ENCODE measurements around the gene PFDN1.

Gene PFDN1

DNA sequence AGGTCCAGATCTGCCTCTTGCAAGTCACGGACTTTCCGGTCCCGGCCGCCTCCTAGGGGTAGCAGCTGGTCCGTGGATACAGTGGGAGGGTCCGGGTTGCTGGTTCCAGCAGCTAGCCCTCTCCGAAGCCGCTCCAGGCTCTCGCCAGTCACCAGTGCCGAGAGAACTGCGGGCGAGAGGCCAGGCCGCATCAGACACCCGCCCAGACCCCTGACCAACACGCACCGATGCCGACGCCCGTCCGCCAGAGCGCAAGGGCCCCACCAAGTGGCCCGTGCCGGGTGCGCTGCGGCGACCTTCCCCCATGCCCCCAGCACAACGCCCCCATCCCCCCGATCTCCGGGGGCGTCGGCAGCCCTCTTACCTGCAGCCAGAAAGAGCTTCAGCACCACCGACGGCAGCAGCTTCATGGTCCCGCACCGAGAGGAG is 43.0 kb upstream of the PFDN1 start:
- TF ChIP-seq RAD21 (IDR thresholded peaks at IDR 0.05; ENCODE audit: low read depth): peak; percentile 27; the same call in 1 of the 2 replicates
- TF ChIP-seq, protein P1, sequence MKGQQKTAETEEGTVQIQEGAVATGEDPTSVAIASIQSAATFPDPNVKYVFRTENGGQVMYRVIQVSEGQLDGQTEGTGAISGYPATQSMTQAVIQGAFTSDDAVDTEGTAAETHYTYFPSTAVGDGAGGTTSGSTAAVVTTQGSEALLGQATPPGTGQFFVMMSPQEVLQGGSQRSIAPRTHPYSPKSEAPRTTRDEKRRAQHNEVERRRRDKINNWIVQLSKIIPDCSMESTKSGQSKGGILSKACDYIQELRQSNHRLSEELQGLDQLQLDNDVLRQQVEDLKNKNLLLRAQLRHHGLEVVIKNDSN (IDR thresholded peaks at IDR 0.05): no peak

DNA sequence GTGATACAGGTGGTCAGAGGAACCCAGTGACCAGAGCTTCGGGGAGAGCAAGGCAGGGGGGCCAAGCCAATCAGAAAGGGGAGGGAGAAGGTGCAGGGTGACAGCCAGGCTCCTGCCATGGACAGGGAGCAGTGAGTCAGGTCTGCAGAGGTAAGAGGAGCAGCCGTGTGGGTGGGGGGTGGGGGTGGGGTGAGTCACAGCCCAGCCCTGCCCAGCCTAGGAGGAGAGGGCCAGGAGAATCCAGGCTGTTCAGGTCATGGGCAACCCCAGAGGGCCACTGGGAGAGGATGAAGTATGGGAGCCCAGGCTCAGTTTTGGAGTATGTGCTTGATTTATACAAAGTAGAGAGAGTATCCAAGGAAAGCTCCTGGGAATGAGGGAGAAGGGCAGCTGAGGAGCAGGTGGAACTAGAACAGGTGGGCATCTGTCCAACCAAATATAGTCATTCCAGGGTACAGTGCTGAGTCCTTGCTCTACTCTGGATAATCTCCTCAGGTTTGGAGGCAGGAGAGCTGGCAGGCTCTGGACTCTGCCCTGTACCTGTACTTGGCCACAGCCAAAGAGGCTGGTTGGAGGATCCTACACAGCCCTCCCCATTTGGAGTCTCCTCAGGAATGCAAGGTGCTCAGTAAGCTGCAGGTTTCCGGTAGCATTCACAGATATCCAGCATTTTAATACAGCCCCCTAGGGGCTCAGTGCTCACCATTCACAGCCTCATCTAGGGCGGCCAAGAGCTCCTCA is 42.0 kb upstream of the PFDN1 start:
- TF ChIP-seq, protein P2, sequence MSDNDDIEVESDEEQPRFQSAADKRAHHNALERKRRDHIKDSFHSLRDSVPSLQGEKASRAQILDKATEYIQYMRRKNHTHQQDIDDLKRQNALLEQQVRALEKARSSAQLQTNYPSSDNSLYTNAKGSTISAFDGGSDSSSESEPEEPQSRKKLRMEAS (IDR thresholded peaks at IDR 0.05): no peak
- TF ChIP-seq EGR1 (IDR thresholded peaks at IDR 0.05) (peak; percentile 57; the same call in 1 of the 2 replicates), NFIC (IDR thresholded peaks at IDR 0.05) (0 out of 2 replicates have a peak, but pooled peaks have one; percentile 45), CREB1 (IDR thresholded peaks at IDR 0.05; ENCODE audit: low read depth) (no peak)

DNA sequence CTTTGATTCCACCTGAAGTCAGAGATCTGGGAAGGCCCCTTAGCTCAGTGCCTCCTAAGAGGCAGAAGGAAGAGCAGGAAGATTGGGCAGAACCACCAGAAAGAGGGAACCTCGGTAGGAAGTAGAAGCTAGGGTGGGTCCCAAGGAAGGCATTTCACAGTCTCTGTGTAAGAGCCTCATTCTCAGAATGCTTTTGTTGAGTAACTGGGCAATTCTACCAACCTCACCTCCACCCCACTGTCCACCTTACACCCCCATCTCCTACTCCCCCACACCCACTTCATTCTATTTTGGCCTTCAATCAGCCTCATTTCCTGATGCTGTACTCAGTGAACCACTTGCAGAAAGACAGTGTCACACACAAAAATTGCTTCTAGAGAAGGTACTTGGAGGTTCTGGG is 40.0 kb upstream of the PFDN1 start:
- TF ChIP-seq, protein P2 (IDR thresholded peaks at IDR 0.05): no peak
- TF ChIP-seq CEBPB (IDR thresholded peaks at IDR 0.05): no peak
- no peak for TF ChIP-seq TCF12 (IDR thresholded peaks at IDR 0.05; ENCODE audit: low read depth)
- TF ChIP-seq FOXM1 (IDR thresholded peaks at IDR 0.05; ENCODE audit: borderline replicate concordance, low read depth): no peak
- no peak for TF ChIP-seq CREB1 (IDR thresholded peaks at IDR 0.05; ENCODE audit: low read depth)
- TF ChIP-seq NFIC (IDR thresholded peaks at IDR 0.05): no peak
- TF ChIP-seq ZBTB7A (IDR thresholded peaks at IDR 0.05; ENCODE audit: low read depth): no peak
- TF ChIP-seq TAF1 (IDR thresholded peaks at IDR 0.05; ENCODE audit: low read depth): no peak
- TF ChIP-seq, protein P3, sequence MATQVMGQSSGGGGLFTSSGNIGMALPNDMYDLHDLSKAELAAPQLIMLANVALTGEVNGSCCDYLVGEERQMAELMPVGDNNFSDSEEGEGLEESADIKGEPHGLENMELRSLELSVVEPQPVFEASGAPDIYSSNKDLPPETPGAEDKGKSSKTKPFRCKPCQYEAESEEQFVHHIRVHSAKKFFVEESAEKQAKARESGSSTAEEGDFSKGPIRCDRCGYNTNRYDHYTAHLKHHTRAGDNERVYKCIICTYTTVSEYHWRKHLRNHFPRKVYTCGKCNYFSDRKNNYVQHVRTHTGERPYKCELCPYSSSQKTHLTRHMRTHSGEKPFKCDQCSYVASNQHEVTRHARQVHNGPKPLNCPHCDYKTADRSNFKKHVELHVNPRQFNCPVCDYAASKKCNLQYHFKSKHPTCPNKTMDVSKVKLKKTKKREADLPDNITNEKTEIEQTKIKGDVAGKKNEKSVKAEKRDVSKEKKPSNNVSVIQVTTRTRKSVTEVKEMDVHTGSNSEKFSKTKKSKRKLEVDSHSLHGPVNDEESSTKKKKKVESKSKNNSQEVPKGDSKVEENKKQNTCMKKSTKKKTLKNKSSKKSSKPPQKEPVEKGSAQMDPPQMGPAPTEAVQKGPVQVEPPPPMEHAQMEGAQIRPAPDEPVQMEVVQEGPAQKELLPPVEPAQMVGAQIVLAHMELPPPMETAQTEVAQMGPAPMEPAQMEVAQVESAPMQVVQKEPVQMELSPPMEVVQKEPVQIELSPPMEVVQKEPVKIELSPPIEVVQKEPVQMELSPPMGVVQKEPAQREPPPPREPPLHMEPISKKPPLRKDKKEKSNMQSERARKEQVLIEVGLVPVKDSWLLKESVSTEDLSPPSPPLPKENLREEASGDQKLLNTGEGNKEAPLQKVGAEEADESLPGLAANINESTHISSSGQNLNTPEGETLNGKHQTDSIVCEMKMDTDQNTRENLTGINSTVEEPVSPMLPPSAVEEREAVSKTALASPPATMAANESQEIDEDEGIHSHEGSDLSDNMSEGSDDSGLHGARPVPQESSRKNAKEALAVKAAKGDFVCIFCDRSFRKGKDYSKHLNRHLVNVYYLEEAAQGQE (IDR thresholded peaks at IDR 0.05; ENCODE audit: low read depth): no peak
- no peak for TF ChIP-seq EP300 (IDR thresholded peaks at IDR 0.05; ENCODE audit: borderline replicate concordance)
- TF ChIP-seq EGR1 (IDR thresholded peaks at IDR 0.05): no peak
- TF ChIP-seq TEAD4 (IDR thresholded peaks at IDR 0.05): no peak
- TF ChIP-seq, protein P1 (IDR thresholded peaks at IDR 0.05): no peak

DNA sequence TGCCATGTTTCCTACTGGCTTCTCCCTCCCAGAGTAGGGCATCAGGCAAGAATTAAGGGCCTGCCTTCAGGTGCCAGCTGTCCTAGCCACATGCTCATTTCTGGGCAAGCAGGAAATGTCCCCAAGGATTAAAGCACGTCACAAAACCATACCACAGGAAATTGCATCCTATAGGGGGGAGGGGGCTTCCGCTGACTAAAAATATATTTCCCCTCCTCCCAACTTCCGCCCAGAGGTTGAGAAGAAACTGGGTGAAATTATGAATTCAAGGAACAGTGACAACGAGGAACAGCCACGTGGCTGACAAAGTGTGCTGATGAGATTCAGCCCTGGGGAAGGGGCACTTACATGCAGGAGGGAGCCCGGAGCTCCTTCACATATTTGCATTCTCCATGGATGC is 39.4 kb upstream of the PFDN1 start:
- TF ChIP-seq EP300 (IDR thresholded peaks at IDR 0.05; ENCODE audit: borderline replicate concordance) (no peak), CREB1 (IDR thresholded peaks at IDR 0.05; ENCODE audit: low read depth) (no peak), TEAD4 (IDR thresholded peaks at IDR 0.05) (no peak), TCF12 (IDR thresholded peaks at IDR 0.05; ENCODE audit: low read depth) (no peak), CEBPB (IDR thresholded peaks at IDR 0.05) (no peak), RAD21 (IDR thresholded peaks at IDR 0.05; ENCODE audit: low read depth) (no peak), NFIC (IDR thresholded peaks at IDR 0.05) (no peak), ZBTB7A (IDR thresholded peaks at IDR 0.05; ENCODE audit: low read depth) (no peak), EGR1 (IDR thresholded peaks at IDR 0.05) (no peak), FOXM1 (IDR thresholded peaks at IDR 0.05; ENCODE audit: borderline replicate concordance, low read depth) (no peak), TAF1 (IDR thresholded peaks at IDR 0.05; ENCODE audit: low read depth) (no peak)
- TF ChIP-seq, protein P2 (IDR thresholded peaks at IDR 0.05): no peak
- TF ChIP-seq, protein P1 (IDR thresholded peaks at IDR 0.05): no peak

DNA sequence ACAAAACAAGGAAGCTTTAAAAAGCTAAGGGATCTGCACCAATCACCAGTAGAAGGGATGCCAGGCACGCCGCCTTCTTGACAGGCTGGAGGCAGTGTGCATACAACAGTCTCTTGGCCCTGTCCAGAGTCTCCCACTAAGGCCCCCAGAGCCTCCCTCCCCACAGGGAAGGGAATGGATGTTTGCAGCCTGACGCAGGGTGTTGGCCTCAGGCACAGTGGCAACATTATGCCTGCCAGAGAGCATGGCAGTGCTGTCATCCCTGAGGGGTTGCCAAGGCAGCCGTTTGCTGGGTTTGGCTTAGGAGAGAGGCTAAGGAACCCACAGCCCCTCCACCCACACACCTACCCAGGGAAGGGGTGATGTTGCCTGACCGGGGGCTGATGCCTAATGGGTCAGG is 38.7 kb upstream of the PFDN1 start:
- TF ChIP-seq TEAD4 (IDR thresholded peaks at IDR 0.05) (no peak), FOXM1 (IDR thresholded peaks at IDR 0.05; ENCODE audit: borderline replicate concordance, low read depth) (no peak), ZBTB7A (IDR thresholded peaks at IDR 0.05; ENCODE audit: low read depth) (no peak), EP300 (IDR thresholded peaks at IDR 0.05; ENCODE audit: borderline replicate concordance) (no peak), CEBPB (IDR thresholded peaks at IDR 0.05) (no peak), EGR1 (IDR thresholded peaks at IDR 0.05) (no peak), CREB1 (IDR thresholded peaks at IDR 0.05; ENCODE audit: low read depth) (no peak), YY1 (IDR thresholded peaks at IDR 0.05; ENCODE audit: low read depth) (no peak), NFIC (IDR thresholded peaks at IDR 0.05) (no peak), TAF1 (IDR thresholded peaks at IDR 0.05; ENCODE audit: low read depth) (no peak), TCF12 (IDR thresholded peaks at IDR 0.05; ENCODE audit: low read depth) (no peak), RAD21 (IDR thresholded peaks at IDR 0.05; ENCODE audit: low read depth) (no peak)
- TF ChIP-seq, protein P3 (IDR thresholded peaks at IDR 0.05; ENCODE audit: low read depth): no peak
- TF ChIP-seq, protein P1 (IDR thresholded peaks at IDR 0.05): no peak
- TF ChIP-seq, protein P2 (IDR thresholded peaks at IDR 0.05): no peak

Measured in Ishikawa (cell line).